Stimulated activated CD8-positive, alpha-beta memory T cell treated with anti-CD3 and anti-CD28 coated beads, Interleukin-4, amount 100 ng/mL, for 4 hours (primary cell): ENCODE data around the gene TIPIN.
"Not testable (repeated sequence)": the region's sequence is repeated elsewhere in the genome, so short reads cannot be mapped to it uniquely, and the experiment has no call there.

Experiments used
- DNase-seq, 2 donors: peaks; one replicate each; pipeline ENCODE4 v3.0.0-alpha.2; 2020; ENCODE audit warnings: low read depth in 2 of 2, low spot score in 1 of 2

The TIPIN gene

GRCh38 chr15:66356359-66357236, at the start of gene TIPIN:
TIPIN (minus strand) TSS chr15:66356685; CDS start chr15:66352947, 3,738 bp downstream.
- DNase-seq: peak; percentile 91 to 92

GRCh38 chr15:66405615-66406014, 49.1 kb upstream of the TIPIN start:
- no peak for DNase-seq

- DNase-seq: no peak
Measured at GRCh38 chr15:66405007-66405406, 48.5 kb upstream of the TIPIN start.

- DNase-seq: no peak
Measured at GRCh38 chr15:66404532-66404931, 48.0 kb upstream of the TIPIN start.

GRCh38 chr15:66404122-66404521, 47.6 kb upstream of the TIPIN start:
- no peak for DNase-seq

- DNase-seq: no peak
Measured at GRCh38 chr15:66403323-66403722, 46.8 kb upstream of the TIPIN start.

- DNase-seq: no peak
Measured at GRCh38 chr15:66402761-66403284, 46.3 kb upstream of the TIPIN start.

GRCh38 chr15:66401130-66402021, 44.9 kb upstream of the TIPIN start:
- no peak for DNase-seq

GRCh38 chr15:66400351-66400774, 43.9 kb upstream of the TIPIN start:
- no peak for DNase-seq

- no peak for DNase-seq
Measured at GRCh38 chr15:66399276-66399675, 42.8 kb upstream of the TIPIN start.

- no peak for DNase-seq
Measured at GRCh38 chr15:66394915-66395314, 38.4 kb upstream of the TIPIN start.

GRCh38 chr15:66394472-66394871, 38.0 kb upstream of the TIPIN start:
- DNase-seq: no peak

- not testable (repeated sequence) for DNase-seq
Measured at GRCh38 chr15:66393037-66393436, 36.6 kb upstream of the TIPIN start.

- DNase-seq: no peak
Measured at GRCh38 chr15:66390678-66391077, 34.2 kb upstream of the TIPIN start.

- DNase-seq: no peak
Measured at GRCh38 chr15:66389859-66390381, 33.4 kb upstream of the TIPIN start.

GRCh38 chr15:66389098-66389858, 32.8 kb upstream of the TIPIN start:
- no peak for DNase-seq

- DNase-seq: no peak
Measured at GRCh38 chr15:66388576-66388975, 32.1 kb upstream of the TIPIN start.

- DNase-seq: no peak
Measured at GRCh38 chr15:66388043-66388363, 31.5 kb upstream of the TIPIN start.

- peak; percentile 52 to 68 for DNase-seq
Measured at GRCh38 chr15:66387163-66388042, 30.9 kb upstream of the TIPIN start.
